H1 (cell line): ENCODE results near the gene SLC23A2.

Experiments used
- EP300 ChIP-seq, 2 experiments: IDR thresholded peaks; 1 replicate in 1 of 2; 2 replicates in 1 of 2; pipeline ENCODE4 v1.6.1; 2011 to 2012; ENCODE audit warnings: low read depth in 2 of 2, low read length in 2 of 2, mild to moderate bottlenecking in 2 of 2, borderline replicate concordance in 1 of 2, inconsistent platforms in 1 of 2, moderate library complexity in 1 of 2
- POLR2A ChIP-seq, 2 experiments: IDR thresholded peaks; 1 replicate in 1 of 2; 2 replicates in 1 of 2; pipeline ENCODE4 v1.6.1; 2011; ENCODE audit warnings: low read depth in 2 of 2, low read length in 2 of 2, mild to moderate bottlenecking in 2 of 2; ENCODE audit errors: control extremely low read depth in 1 of 2
- POLR2AphosphoS5 ChIP-seq: IDR thresholded peaks from 2 replicates; pipeline ENCODE4 v1.6.1; 2011; ENCODE audit warnings: low read depth, low read length

DNA sequence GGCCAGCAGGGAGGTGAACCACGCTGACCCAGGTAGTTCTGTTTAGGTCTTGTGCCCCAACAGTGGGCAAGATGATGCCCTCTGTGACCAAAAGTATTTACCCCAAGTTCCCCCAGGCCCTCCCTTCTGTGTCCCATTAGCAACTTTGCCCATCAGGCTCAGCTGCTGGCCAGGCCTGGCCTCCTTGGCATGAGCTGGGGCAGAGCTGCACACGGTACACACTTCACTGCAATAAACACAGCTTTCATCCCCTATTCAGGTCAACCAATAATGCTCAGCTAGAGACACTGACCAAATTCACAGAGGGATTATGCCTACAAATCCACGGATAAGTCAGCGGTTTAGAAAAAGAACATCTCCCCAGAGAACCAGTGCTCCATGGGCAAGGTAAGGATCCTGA is 103.7 kb downstream of the SLC23A2 start:
- no peak for TF ChIP-seq EP300 (IDR thresholded peaks at IDR 0.05; ENCODE audit: borderline replicate concordance in 1 of 2, low read depth in 2 of 2, low read length in 2 of 2)
- TF ChIP-seq POLR2A (IDR thresholded peaks at IDR 0.05; ENCODE audit: control extremely low read depth in 1 of 2, low read depth in 2 of 2, low read length in 2 of 2), result no peak
- no peak for TF ChIP-seq POLR2AphosphoS5
